HFFc6 (cell line): Measurements from ENCODE around the gene KCNMA1. TPM values are rescaled to one million over a fixed set of nuclear protein-coding genes. Genes with fewer than 3 reads are reported as not detected.

Experiments used
- DNase-seq: peaks from one replicate; pipeline ENCODE4 v3.0.0-alpha.2; 2018
- H3K27ac Mint-ChIP-seq: 2 replicates; pipeline ENCODE4 v1.8.0; 2020; ENCODE audit warnings: mild to moderate bottlenecking, mixed read lengths
- H3K27me3 Mint-ChIP-seq: 2 replicates; pipeline ENCODE4 v1.8.0; 2021; ENCODE audit warnings: mild to moderate bottlenecking, moderate library complexity, mixed read lengths; ENCODE audit not compliant: insufficient read depth
- H3K36me3 Mint-ChIP-seq: 2 replicates; pipeline ENCODE4 v1.8.0; 2021; ENCODE audit warnings: low read depth, mixed read lengths
- H3K4me1 Mint-ChIP-seq: 2 replicates; pipeline ENCODE4 v1.8.0; 2020; ENCODE audit warnings: low read depth, mixed read lengths
- H3K4me3 Mint-ChIP-seq: 2 replicates; pipeline ENCODE4 v1.8.0; 2020; ENCODE audit warnings: mild to moderate bottlenecking, moderate library complexity, mixed read lengths
- H3K9me3 Mint-ChIP-seq: 2 replicates; pipeline ENCODE4 v1.8.0; 2020; ENCODE audit warnings: mild to moderate bottlenecking, mixed read lengths
- total RNA-seq, 6 experiments: library from RNA; stranded (reverse); fragmentation: NEBNext Ultra II Directional; extraction: Animal tissue kit (Norgen Biotek cat#: 25700); gene quantifications; 2 replicates in 1 of 6; 3 replicates in 5 of 6; pipeline ENCODE4 v1.2.3, GENCODE V29; 2021
- TF ChIP-seq, protein P1 (sequence below): fragments of 200-600 bp; sonication (generic); IDR thresholded peaks from 2 replicates; pipeline ENCODE4 v1.5.0; 2021; ENCODE audit warnings: antibody characterized with exemption, mild to moderate bottlenecking

Gene KCNMA1
- total RNA-seq, 6 experiments from 2014 or later, result 87.1 to 191 (median 93.5) TPM

DNA sequence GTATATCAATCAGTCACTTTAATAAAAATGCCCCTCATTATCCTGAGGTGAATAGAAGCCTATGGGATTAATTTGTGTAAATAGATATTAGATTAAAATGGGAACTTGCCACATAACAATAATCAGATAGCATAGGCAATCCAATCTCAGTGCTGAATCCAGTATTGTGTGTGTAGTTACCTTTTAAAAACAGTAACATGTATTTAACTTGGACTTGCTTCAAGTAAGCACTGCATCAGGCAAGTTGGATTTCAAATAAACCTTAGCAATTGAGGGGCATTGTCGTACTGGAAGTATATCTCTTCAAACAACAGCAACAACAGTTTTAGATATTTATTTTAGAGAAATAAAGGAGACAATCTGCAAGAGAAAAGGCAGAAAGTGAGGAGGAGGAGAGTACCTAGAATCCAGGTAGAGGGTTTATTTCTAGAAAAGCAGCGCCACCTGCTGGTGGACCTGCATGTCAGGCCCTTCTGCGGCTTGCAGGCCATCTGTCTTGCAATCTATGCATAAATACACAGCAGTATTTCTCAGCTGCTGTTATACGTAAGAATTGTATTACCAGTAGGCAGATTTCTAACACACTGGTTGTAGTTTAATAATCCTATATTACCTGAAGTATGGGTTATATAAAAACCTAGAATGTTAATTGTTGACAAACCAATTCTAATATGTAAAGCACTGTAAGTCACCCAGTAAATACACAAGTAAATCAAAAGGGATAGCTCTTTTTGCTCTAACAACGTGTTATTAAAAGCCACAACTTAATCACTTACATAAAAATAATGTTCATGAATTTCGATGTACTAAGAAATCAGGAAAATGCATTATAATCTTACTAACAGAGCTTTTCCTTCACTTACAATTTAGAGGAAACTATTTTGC, 652.8 kb downstream of the KCNMA1 start:
- DNase-seq, result peak; percentile 50
- H3K4me3 Mint-ChIP-seq, result no peak overlapping the region
- no peaks in the 10 kb centered on the region for H3K4me1 Mint-ChIP-seq
- no peaks in the 10 kb centered on the region for H3K36me3 Mint-ChIP-seq
- no peaks in the 10 kb centered on the region for H3K9me3 Mint-ChIP-seq
- no peaks in the 10 kb centered on the region; the same call in 1 of the 2 replicates for H3K27me3 Mint-ChIP-seq
- TF ChIP-seq, protein P1, sequence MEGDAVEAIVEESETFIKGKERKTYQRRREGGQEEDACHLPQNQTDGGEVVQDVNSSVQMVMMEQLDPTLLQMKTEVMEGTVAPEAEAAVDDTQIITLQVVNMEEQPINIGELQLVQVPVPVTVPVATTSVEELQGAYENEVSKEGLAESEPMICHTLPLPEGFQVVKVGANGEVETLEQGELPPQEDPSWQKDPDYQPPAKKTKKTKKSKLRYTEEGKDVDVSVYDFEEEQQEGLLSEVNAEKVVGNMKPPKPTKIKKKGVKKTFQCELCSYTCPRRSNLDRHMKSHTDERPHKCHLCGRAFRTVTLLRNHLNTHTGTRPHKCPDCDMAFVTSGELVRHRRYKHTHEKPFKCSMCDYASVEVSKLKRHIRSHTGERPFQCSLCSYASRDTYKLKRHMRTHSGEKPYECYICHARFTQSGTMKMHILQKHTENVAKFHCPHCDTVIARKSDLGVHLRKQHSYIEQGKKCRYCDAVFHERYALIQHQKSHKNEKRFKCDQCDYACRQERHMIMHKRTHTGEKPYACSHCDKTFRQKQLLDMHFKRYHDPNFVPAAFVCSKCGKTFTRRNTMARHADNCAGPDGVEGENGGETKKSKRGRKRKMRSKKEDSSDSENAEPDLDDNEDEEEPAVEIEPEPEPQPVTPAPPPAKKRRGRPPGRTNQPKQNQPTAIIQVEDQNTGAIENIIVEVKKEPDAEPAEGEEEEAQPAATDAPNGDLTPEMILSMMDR, result peak; percentile 99
- H3K27ac Mint-ChIP-seq, result no peak overlapping the region

DNA sequence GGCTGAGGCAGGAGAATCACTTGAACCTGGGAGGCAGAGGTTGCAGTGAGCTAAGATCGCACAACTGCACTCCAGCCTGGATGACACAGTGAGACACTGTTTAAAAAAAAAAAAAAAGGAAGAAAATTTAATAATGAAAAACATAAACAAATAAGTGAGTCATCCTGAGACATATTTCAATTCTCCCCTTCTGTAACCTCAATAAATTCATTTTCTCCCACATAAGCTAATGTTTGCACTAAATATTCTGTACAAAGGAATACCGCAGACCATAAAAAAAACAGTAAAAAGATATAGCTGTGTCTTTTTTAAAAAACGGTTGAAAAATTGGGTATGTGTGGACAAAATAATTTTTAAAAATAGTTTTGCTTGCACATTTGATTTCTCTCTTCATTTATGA, 654.0 kb downstream of the KCNMA1 start:
- H3K27ac Mint-ChIP-seq, result no peak overlapping the region
- H3K27me3 Mint-ChIP-seq, result no peaks in the 10 kb centered on the region; the same call in 1 of the 2 replicates
- H3K4me1 Mint-ChIP-seq, result no peaks in the 10 kb centered on the region
- no peaks in the 10 kb centered on the region for H3K36me3 Mint-ChIP-seq
- TF ChIP-seq, protein P1, result no peak
- no peaks in the 10 kb centered on the region for H3K9me3 Mint-ChIP-seq
- H3K4me3 Mint-ChIP-seq, result no peak overlapping the region
- no peak for DNase-seq

DNA sequence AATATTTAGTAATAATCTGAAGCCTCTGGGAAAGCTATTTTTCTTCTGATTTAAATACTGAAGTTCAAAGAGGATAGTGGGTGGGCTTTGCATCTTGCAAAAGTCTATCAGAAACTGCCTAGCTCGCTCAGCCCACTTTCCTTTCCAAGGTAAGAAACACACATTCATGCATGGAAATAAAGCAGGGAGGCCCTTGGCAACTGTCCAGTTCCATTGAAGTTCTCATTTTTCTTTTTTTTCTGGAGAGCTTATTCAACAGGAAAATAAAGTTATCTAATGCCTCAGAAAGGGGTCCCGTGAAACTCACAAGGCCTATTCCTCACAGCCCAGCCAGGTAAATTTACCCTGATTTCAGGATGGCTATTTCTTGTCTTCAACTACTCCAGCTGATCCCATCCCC, 654.9 kb downstream of the KCNMA1 start:
- Mint-ChIP-seq H3K36me3 (peaks cover 3% of the 10 kb centered on the region), H3K4me1 (no peaks in the 10 kb centered on the region), H3K27ac (no peak overlapping the region), H3K4me3 (no peak overlapping the region), H3K9me3 (no peaks in the 10 kb centered on the region), H3K27me3 (peaks cover under 1% of the 10 kb centered on the region; the same call in 1 of the 2 replicates)
- TF ChIP-seq, protein P1, result no peak
- DNase-seq, result no peak

DNA sequence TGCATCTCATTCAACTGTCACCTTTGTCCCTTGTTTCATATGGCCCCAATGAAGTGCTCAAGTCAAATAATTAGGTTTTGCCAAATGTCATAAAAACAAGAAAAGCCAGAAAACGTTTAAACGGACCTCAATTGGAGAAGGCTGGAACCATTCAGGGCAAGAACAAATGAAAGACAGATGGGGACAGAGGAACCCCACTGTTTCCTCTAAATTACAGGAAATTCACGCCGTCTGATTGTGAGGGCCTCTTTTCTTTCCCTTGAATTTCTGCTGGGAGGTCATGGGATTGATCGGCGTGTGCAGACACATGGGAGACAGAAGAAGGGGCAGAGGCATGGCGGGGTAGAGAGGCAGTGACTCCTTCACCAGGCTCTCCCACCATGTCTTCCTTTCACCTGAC, 656.4 kb downstream of the KCNMA1 start:
- DNase-seq, result no peak
- peaks cover 6% of the 10 kb centered on the region for H3K36me3 Mint-ChIP-seq
- H3K4me3 Mint-ChIP-seq, result no peak overlapping the region
- TF ChIP-seq, protein P1, result no peak
- H3K27ac Mint-ChIP-seq, result no peak overlapping the region
- H3K27me3 Mint-ChIP-seq, result peaks cover 3% of the 10 kb centered on the region; the same call in 1 of the 2 replicates
- no peaks in the 10 kb centered on the region for H3K4me1 Mint-ChIP-seq
- H3K9me3 Mint-ChIP-seq, result no peaks in the 10 kb centered on the region

DNA sequence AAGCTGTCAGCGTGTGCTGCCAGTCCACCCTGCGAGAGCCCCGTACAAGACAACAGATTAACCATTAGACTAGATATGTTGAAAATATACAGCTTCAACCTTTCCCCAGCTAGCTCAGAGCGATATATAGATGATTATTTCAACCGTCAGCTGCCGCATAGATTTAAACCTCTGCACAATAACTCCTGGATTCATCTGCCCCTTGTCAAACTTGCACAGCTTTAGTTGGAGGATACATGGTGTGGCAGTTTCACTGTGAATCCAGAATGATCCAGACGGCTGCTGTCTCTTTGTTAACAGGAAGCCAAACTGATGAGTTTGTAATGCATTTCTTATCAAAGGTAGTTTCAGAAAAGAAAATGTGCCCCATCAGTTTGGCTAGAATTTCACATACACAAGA, 659.7 kb downstream of the KCNMA1 start:
- TF ChIP-seq, protein P1, result no peak
- no peak overlapping the region for H3K4me3 Mint-ChIP-seq
- no peaks in the 10 kb centered on the region for H3K9me3 Mint-ChIP-seq
- H3K4me1 Mint-ChIP-seq, result peaks cover 25% of the 10 kb centered on the region
- H3K27ac Mint-ChIP-seq, result no peak overlapping the region
- peaks cover 11% of the 10 kb centered on the region for H3K36me3 Mint-ChIP-seq
- DNase-seq, result no peak
- H3K27me3 Mint-ChIP-seq, result peaks cover 3% of the 10 kb centered on the region; the same call in 1 of the 2 replicates
